GM12873 (cell line): ENCODE measurements around the gene MRPL32.

ENCODE experiments used
- CTCF ChIP-seq: IDR thresholded peaks from 2 replicates; pipeline ENCODE4 v1.5.1; 2012; ENCODE audit warnings: low read depth, mild to moderate bottlenecking, moderate library complexity, low read length, control low read depth; ENCODE audit not compliant: insufficient read depth; ENCODE audit errors: missing control alignments

The MRPL32 gene

GRCh38 chr7:42956062-42956461 lies 23.9 kb downstream of the MRPL32 start:
- TF ChIP-seq CTCF = no peak

- TF ChIP-seq CTCF = no peak
Observed at GRCh38 chr7:42959549-42959948, 27.4 kb downstream of the MRPL32 start.

GRCh38 chr7:42960762-42961161 lies 28.6 kb downstream of the MRPL32 start:
- TF ChIP-seq CTCF = no peak

GRCh38 chr7:42961170-42961569 lies 29.0 kb downstream of the MRPL32 start:
- no peak for TF ChIP-seq CTCF

- TF ChIP-seq CTCF = no peak
Observed at GRCh38 chr7:42964293-42964692, 32.1 kb downstream of the MRPL32 start.

GRCh38 chr7:42964849-42965805 lies 33.0 kb downstream of the MRPL32 start:
- no peak for TF ChIP-seq CTCF

GRCh38 chr7:42967391-42967790 lies 35.2 kb downstream of the MRPL32 start:
- TF ChIP-seq CTCF = no peak
